Measurements from ENCODE around the gene GALNT9.
A peak's percentile ranks its signal among the peaks of the same experiment; 100 is the strongest.

The GALNT9 gene

GRCh38 chr12:132292328-132293319, 36.8 kb downstream of the GALNT9 start:
- no peak for DNase-seq

GRCh38 chr12:132291402-132292175, 37.8 kb downstream of the GALNT9 start:
- no peak for DNase-seq

- no peak for DNase-seq
These were observed 39.2 kb downstream of the GALNT9 start for GRCh38 chr12:132290203-132290540.

GRCh38 chr12:132289356-132290202, 39.8 kb downstream of the GALNT9 start:
- no peak for DNase-seq

GRCh38 chr12:132288516-132289215, 40.7 kb downstream of the GALNT9 start:
- DNase-seq = no peak

- no peak for DNase-seq
These were observed 41.8 kb downstream of the GALNT9 start for GRCh38 chr12:132287391-132288238.

- DNase-seq = no peak
These were observed 42.5 kb downstream of the GALNT9 start for GRCh38 chr12:132286912-132287311.

GRCh38 chr12:132285991-132286681, 43.3 kb downstream of the GALNT9 start:
- DNase-seq = no peak

- no peak for DNase-seq
These were observed 44.3 kb downstream of the GALNT9 start for GRCh38 chr12:132284827-132285741.

GRCh38 chr12:132284071-132284826, 45.1 kb downstream of the GALNT9 start:
- peak in 1 of 6 experiments; percentile 7 for DNase-seq

- DNase-seq = peak in 4 of 6 experiments; percentile 27 to 63 (median 49)
These were observed 46.2 kb downstream of the GALNT9 start for GRCh38 chr12:132282950-132283771.

- DNase-seq = no peak
These were observed 47.1 kb downstream of the GALNT9 start for GRCh38 chr12:132282031-132282949.

GRCh38 chr12:132281038-132281437, 48.4 kb downstream of the GALNT9 start:
- no peak for DNase-seq

GRCh38 chr12:132280406-132280805, 49.0 kb downstream of the GALNT9 start:
- DNase-seq = no peak

GRCh38 chr12:132279930-132280329, 49.5 kb downstream of the GALNT9 start:
- DNase-seq = no peak

- no peak for DNase-seq
These were observed 50.1 kb downstream of the GALNT9 start for GRCh38 chr12:132279184-132279889.
